KMS-11 (cell line): Measurements from ENCODE around the gene EFNA1.

Experiments used
- H2AFZ ChIP-seq: fragments of 200-600 bp; sonication (generic); 2 replicates; pipeline ENCODE4 v1.6.1; 2016; ENCODE audit warnings: antibody characterized with exemption, mixed run types, low read depth
- H3K27ac ChIP-seq: fragments of 200-600 bp; sonication (generic); 2 replicates; pipeline ENCODE4 v1.6.1; 2016; ENCODE audit warnings: mild to moderate bottlenecking, mixed run types
- H3K27me3 ChIP-seq: fragments of 200-600 bp; sonication (generic); 2 replicates; pipeline ENCODE4 v1.6.1; 2017; ENCODE audit warnings: mild to moderate bottlenecking, low read depth, mixed run types, moderate library complexity; ENCODE audit not compliant: insufficient read depth
- H3K36me3 ChIP-seq: fragments of 200-600 bp; sonication (generic); 2 replicates; pipeline ENCODE4 v1.6.1; 2017; ENCODE audit warnings: mild to moderate bottlenecking, mixed run types; ENCODE audit not compliant: insufficient read depth
- H3K4me1 ChIP-seq: fragments of 200-600 bp; sonication (generic); 2 replicates; pipeline ENCODE4 v1.6.1; 2016; ENCODE audit warnings: mild to moderate bottlenecking, low read depth, mixed run types; ENCODE audit not compliant: poor library complexity, severe bottlenecking
- H3K4me2 ChIP-seq: fragments of 200-600 bp; sonication (generic); 2 replicates; pipeline ENCODE4 v1.7.0; 2016; ENCODE audit warnings: mild to moderate bottlenecking, mixed run types
- H3K4me3 ChIP-seq: fragments of 200-600 bp; sonication (generic); IDR thresholded peaks from 2 replicates; pipeline ENCODE4 v1.6.1; 2017; ENCODE audit warnings: low read depth, low read length, mixed read lengths; ENCODE audit not compliant: insufficient read depth
- H3K79me2 ChIP-seq: fragments of 200-600 bp; sonication (generic); 2 replicates; pipeline ENCODE4 v1.6.1; 2016; ENCODE audit warnings: low read depth, mixed run types; ENCODE audit not compliant: insufficient read depth
- H3K9ac ChIP-seq: fragments of 200-600 bp; sonication (generic); 2 replicates; pipeline ENCODE4 v1.6.1; 2016; ENCODE audit warnings: mild to moderate bottlenecking, mixed run types
- H4K20me1 ChIP-seq: fragments of 200-600 bp; sonication (generic); 2 replicates; pipeline ENCODE4 v1.6.1; 2016; ENCODE audit warnings: mild to moderate bottlenecking, mixed run types; ENCODE audit not compliant: insufficient read depth
- CTCF ChIP-seq: fragments of 200-600 bp; sonication (generic); conservative IDR thresholded peaks from 2 replicates; pipeline ENCODE4 v1.6.1; 2017; ENCODE audit warnings: low read depth, mild to moderate bottlenecking, antibody characterized with exemption, low read length, moderate library complexity, mixed read lengths

EFNA1 gene

GRCh38 chr1:155086856-155087535 lies 40.7 kb upstream of the EFNA1 start:
- H3K4me3 ChIP-seq: no peak overlapping the region
- no peaks in the 10 kb centered on the region for H3K79me2 ChIP-seq
- H3K27me3 ChIP-seq: peaks cover 18% of the 10 kb centered on the region
- no peaks in the 10 kb centered on the region for H4K20me1 ChIP-seq
- TF ChIP-seq CTCF: peak; percentile 49; the same call in 1 of the 2 replicates
- H3K36me3 ChIP-seq: no peaks in the 10 kb centered on the region
- H3K4me1 ChIP-seq: peaks cover 48% of the 10 kb centered on the region
- H3K9ac ChIP-seq: no peak overlapping the region; the same call in 1 of the 2 replicates
- no peak overlapping the region for H3K27ac ChIP-seq
- peak overlapping the region; percentile 91; the same call in 1 of the 2 replicates for H3K4me2 ChIP-seq
- H2AFZ ChIP-seq: no peak overlapping the region; the same call in 1 of the 2 replicates

- H3K4me3 ChIP-seq: peak overlapping the region; percentile 77
- H3K27ac ChIP-seq: no peak overlapping the region
Observed at GRCh38 chr1:155091071-155092051, 36.3 kb upstream of the EFNA1 start.

GRCh38 chr1:155092131-155092530 lies 35.5 kb upstream of the EFNA1 start:
- Histone ChIP-seq H3K4me1 (peaks cover 27% of the 10 kb centered on the region), H3K4me2 (no peak overlapping the region), H3K36me3 (no peaks in the 10 kb centered on the region), H3K27me3 (peaks cover 3% of the 10 kb centered on the region; the same call in 1 of the 2 replicates), H3K4me3 (peak overlapping the region; percentile 49), H3K27ac (no peak overlapping the region), H4K20me1 (no peaks in the 10 kb centered on the region), H3K9ac (no peak overlapping the region), H2AFZ (no peak overlapping the region), H3K79me2 (no peaks in the 10 kb centered on the region)
- TF ChIP-seq CTCF: no peak

More at GRCh38 chr1:155091071-155092051, 36.3 kb upstream of the EFNA1 start:
- TF ChIP-seq CTCF: peak; percentile 100
- Histone ChIP-seq H2AFZ (peak overlapping the region; percentile 84), H3K4me2 (peak overlapping the region; percentile 47), H4K20me1 (no peaks in the 10 kb centered on the region), H3K4me1 (peaks cover 34% of the 10 kb centered on the region), H3K79me2 (no peaks in the 10 kb centered on the region), H3K27me3 (peaks cover under 1% of the 10 kb centered on the region; the same call in 1 of the 2 replicates), H3K36me3 (no peaks in the 10 kb centered on the region), H3K9ac (peak overlapping the region; percentile 3; the same call in 1 of the 2 replicates)

GRCh38 chr1:155092641-155093040 lies 35.0 kb upstream of the EFNA1 start:
- Histone ChIP-seq H3K4me1 (peaks cover 25% of the 10 kb centered on the region), H2AFZ (no peak overlapping the region), H3K79me2 (no peaks in the 10 kb centered on the region), H3K9ac (no peak overlapping the region), H3K4me3 (no peak overlapping the region), H3K27me3 (peaks cover 3% of the 10 kb centered on the region; the same call in 1 of the 2 replicates), H3K36me3 (no peaks in the 10 kb centered on the region), H3K4me2 (no peak overlapping the region), H3K27ac (no peak overlapping the region), H4K20me1 (no peaks in the 10 kb centered on the region)
- TF ChIP-seq CTCF: no peak
